Measurements from ENCODE around the gene CRACR2B.

CRACR2B gene

DNA sequence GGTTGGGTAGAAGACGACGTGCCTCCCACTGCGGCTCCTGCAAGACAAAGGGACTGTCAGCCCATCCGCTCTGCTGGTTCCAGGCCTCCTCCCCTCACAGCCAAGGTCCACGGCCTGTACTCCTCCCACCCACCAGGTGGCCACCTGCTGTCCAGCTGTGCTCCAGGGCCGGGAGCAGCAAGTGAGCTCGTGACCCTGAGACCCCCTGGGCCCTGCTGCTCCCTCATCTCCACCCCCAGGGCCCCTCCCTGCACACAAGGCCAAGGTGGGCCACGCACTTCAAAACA, 42.4 kb downstream of the CRACR2B start:
- no peak for DNase-seq

DNA sequence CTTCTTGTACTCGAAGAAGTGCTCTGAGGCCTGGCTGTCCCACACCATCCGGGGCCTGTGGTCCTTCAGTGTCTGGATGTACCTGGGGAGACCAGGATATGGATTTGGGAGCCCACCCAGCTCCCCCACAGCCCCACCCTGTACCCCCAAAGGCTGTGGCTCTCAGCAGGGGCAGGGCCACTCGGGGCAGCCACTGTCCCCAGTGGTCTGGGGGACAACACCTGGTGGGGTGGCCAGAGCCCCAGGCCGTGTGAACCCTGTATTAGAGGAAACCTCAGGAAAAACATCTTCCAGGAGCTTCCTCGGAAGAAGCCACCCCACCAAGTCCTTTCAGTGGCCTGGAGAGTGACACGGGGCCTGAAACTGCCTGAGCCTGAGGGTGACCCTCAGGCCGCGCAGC, 42.7 kb downstream of the CRACR2B start:
- DNase-seq: no peak

DNA sequence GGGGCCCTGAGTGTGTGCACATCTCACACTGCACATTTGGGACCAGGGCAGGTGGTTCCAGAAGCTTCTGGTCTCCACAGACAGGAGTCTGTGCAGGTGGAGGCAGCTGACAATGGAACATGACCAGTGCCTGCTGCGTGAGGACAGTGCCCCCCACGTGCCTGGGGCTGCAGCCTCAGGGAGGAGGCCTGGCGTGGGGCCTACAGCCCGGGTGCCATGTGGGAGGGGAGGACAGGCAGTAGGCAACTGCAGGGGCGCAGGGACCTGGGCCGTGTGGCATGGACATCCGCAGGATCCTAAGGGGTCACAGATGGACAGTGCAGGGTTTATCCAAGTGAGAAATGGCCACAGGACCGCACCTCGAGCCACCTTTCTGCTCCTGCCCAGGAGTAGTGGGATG, 43.8 kb downstream of the CRACR2B start:
- DNase-seq: no peak

DNA sequence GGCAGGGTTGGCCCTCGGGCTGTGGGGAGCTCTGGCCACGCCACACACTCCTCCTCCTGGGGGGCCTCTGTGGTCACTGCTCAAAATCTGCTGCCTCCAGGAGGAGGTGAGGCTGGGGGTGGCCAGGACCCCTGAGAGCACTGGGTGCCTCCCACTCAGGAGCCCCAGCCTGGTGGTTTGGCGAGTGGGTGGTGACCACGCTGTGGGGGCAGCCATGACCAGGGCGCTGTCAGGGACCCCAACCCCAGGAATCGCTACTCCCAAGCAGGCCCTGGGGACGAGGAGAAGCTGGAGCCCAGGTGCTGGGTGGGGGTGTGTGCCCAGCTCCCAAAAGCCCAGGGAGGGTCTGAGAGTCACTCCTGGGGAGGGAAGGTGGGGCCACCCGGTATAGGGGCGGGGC, 45.1 kb downstream of the CRACR2B start:
- DNase-seq: no peak

DNA sequence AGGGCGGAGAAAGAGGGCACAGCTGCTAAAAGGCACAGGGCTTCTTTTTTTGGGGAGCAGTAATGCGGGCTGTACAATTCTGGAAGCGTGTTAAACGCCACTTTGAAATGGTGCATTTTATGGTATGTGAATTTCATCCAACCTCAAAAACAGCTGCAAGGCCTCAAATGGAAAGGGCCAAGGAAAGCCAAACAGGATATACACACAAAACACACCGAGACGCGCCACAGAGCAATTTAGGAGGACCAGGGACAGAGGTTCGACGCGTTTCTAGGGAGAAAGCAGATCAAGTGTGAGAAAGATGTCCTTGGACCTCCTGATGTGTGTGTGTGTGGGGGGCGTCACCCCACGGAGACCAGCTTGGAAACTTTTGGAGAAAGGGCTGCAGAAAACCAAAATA, 46.0 kb downstream of the CRACR2B start:
- no peak for DNase-seq

DNA sequence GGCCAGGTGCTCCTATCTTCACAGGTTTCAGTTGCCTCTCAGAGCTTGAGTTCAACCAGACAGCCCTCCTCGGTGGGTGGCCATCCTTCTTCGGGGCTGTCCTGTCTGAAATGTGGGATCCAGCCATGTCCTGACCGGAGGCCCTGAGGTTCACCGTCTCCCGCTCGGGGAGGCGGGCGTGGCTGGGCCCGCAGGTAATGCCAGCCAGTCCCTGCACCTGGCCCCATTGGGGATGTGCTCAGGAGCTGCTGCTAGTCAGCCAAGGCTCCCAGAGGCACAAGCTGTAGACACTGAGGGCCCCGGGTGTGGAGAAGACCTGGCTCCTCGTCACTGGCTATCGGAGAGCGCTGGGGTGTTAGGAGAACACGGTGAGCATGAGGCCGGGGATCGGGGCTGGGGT, 47.5 kb downstream of the CRACR2B start:
- no peak for DNase-seq

DNA sequence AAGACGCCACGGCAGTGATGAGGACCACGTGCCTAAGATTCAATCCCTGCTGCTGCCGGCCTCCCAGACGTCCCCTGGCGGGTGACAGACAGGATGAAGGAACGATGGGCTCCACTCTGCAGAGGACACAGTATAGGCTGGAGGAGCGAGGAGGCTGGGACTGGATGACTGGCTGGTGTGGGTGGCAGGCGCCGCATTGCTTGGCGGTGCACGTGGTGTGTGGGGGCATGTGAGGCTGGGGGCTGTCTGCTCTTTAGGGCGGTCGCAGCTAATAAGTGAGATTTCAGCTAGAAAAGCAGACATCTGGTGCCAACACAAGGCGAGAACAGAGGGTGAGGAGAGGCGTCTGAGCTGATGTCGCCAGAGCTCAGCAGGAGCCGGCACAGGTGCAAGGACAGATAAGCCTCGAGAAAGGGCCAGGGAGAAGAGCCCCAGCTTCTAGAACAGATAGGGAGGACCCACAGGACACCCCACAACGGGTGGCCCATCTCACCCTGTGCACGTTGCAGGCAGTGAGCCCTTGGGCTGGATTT, 48.1 kb downstream of the CRACR2B start:
- no peak for DNase-seq

DNA sequence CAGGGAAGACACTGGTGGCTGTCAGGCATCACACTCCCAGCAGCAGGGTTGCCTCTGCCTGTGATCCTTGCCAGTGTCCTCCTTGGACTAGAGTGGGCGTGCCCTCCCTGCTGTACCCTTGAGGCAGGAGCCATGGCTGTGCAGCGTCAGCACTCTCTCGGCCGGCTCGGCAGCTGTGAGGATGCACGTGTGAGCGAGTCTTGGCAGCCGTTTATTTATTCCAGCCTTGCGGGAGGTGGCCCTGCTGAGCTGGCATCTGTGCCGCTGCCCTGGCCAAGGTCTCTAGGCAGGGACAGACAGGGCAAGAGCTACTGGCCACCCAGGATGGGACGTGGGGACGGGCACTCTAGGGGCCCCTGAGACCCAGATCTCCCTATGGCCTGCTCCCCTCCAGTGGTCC, 48.8 kb downstream of the CRACR2B start:
- no peak for DNase-seq

DNA sequence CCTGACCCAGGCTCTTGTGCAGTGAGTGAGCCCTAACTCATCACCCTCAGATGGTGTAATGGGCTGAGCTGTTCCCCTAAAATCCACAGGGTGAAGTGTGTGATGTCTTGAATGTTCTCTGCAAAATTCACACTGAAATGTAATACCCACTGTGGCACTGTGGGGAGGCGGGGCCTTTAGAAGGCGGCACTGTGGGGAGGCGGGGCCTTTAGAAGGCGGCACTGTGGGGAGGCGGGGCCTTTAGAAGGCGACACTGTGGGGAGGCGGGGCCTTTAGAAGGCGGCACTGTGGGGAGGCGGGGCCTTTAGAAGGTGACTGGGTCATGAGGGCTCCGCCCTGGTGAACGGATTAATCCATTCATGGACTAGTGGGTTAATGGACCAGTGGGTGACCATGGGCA, 49.8 kb downstream of the CRACR2B start:
- peak; percentile 44 for DNase-seq

DNA sequence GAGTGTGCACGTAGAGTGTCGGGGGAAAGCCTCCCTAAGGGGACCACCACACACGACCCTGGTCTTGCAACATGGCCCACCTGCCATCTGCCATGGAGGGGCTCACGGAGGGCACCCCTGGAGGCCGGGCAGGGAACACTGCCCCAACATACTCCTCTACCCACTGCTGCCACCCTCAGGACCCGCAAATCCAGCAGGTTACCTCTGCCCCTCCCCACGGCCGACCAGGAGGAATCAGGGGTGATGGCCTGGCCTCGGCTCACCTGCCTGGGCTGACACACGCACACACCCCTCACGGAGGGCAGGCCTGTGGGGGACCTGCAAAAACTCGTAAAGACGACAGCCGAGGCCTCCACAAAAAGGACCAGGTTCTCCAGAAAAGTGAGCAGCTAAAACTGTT, 52.7 kb downstream of the CRACR2B start:
- DNase-seq: no peak
